Mucosa of stomach (tissue), 1 donor: ENCODE data around the gene IARS1.

Experiments used
- H3K27me3 ChIP-seq: one replicate; pipeline ENCODE4 v1.7.0; 2013; ENCODE audit warnings: mild to moderate bottlenecking, low read length; ENCODE audit not compliant: control insufficient read depth, insufficient read depth
- H3K36me3 ChIP-seq: one replicate; pipeline ENCODE4 v1.7.0; 2013; ENCODE audit warnings: low read length; ENCODE audit not compliant: control insufficient read depth, insufficient read depth
- H3K4me1 ChIP-seq: one replicate; pipeline ENCODE4 v1.7.0; 2013; ENCODE audit warnings: mild to moderate bottlenecking, low read length; ENCODE audit not compliant: control insufficient read depth, insufficient read depth
- H3K4me3 ChIP-seq: one replicate; pipeline ENCODE4 v1.7.0; 2013; ENCODE audit warnings: low read length
- H3K9ac ChIP-seq: one replicate; pipeline ENCODE4 v1.7.0; 2013; ENCODE audit warnings: mild to moderate bottlenecking, low read length, moderate library complexity
- H3K9me3 ChIP-seq: one replicate; pipeline ENCODE4 v1.7.0; 2013; ENCODE audit warnings: mild to moderate bottlenecking, low read length, moderate library complexity; ENCODE audit not compliant: control insufficient read depth
- donor health status: Pancreatic carcinoma.

IARS1 gene

DNA sequence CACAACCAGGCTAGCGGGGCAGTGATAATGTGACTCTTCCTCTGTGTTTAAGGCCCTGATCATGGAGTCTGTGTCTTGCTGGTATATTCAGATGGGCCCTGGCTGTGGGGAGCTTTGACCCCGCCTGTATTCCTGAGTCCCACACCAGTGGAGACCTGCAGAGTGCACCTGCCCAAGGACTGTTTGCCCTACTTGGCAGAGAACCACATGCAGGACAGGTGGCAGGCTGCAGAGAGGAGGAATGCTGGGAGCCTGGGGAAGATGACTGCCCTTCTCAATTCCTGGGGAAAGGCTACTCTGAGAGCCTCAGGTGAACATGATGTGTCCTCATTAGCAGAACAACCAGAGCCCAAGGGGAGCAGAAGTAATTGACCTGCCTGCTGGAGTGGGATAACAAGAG lies 36.2 kb downstream of the IARS1 start:
- Histone ChIP-seq H3K4me3 (no peak overlapping the region), H3K9me3 (no peaks in the 10 kb centered on the region), H3K4me1 (no peaks in the 10 kb centered on the region), H3K27me3 (no peaks in the 10 kb centered on the region), H3K9ac (no peak overlapping the region), H3K36me3 (peaks cover 28% of the 10 kb centered on the region)

DNA sequence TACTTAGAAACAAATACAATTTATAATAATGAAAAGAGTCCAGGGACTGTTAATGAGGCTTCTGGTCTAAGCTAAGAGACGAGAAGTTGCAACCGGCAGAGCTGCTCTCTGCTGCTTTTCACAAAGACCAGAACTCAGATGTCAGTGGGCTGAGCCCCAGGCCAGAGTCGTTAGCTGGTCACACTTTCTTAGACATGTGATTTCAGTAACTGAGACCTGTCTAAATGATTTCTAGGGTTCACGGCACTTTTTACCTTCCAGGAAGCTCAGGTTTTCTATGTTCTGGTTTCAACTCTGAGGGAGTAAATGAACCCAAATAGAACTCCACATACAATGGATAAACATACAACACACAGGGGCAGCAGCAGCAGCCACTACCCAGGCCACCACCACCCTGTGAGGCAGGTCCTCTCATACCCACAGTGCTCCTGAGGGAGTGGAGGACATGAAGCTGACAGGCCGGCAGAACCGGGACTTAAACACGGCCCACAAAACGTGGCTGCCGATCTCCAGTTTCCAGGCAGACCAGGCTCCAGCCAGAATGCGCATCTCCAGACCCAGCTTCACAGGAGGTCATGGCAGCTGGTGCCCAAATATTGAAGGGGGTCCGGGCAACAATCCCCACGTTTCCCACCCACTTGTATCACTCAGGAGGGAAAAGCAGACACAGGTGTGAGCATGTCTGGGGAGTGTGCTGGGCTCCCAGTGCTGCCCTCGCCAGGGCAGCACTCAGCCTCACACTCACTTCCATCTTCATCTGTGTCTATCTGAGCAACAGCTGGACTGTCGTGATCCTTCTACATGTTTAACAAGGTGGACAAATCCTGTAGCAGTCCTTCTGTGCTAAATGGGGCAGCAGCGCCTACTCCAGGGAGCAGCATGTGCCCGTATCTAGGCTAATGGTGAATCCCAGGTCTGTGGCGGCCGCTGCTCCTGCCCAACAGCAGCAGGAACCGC lies 38.8 kb downstream of the IARS1 start:
- H3K4me1 ChIP-seq: no peaks in the 10 kb centered on the region
- H3K36me3 ChIP-seq: peaks cover 41% of the 10 kb centered on the region
- H3K9me3 ChIP-seq: no peaks in the 10 kb centered on the region
- no peak overlapping the region for H3K4me3 ChIP-seq
- H3K27me3 ChIP-seq: no peaks in the 10 kb centered on the region
- H3K9ac ChIP-seq: no peak overlapping the region

DNA sequence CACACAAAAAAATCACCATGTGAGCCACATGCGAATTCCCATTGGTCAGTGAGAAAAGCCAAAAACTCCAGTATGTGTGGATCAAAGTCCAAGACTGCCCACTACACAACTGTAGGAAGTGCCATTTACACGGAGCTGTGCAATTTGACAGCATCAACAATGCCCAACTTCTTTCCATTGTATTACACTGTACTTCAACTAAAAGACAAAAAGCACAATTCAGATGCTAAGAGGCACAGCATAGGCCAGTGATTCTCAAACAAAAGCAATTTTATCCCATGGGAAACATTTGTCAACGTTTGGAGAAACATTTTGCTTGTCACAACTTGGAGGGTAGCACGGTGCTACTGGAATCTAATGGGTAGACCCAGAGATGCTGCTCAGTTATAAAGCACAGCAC lies 39.8 kb downstream of the IARS1 start:
- Histone ChIP-seq H3K27me3 (no peaks in the 10 kb centered on the region), H3K9me3 (no peaks in the 10 kb centered on the region), H3K9ac (no peak overlapping the region), H3K36me3 (peaks cover 35% of the 10 kb centered on the region), H3K4me1 (no peaks in the 10 kb centered on the region), H3K4me3 (no peak overlapping the region)

DNA sequence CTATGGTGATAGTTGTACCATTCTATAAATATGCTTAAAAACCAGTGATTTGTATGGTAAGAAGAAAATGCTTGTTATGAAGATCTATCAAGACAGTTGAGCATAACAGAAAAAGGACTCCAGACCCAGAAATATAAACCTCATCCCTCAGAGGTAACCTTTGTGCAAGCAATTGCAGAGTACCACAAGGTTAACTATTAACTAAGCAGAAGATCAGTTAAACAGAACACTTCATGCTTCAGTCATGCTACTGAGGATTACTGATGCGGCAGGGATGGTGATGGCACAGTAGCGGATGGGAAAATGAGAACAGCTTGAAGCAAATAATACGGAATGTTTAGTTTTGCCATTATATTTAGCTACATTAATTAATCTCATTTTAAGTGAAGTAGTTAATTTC lies 45.5 kb downstream of the IARS1 start:
- H3K36me3 ChIP-seq: peaks cover 13% of the 10 kb centered on the region

DNA sequence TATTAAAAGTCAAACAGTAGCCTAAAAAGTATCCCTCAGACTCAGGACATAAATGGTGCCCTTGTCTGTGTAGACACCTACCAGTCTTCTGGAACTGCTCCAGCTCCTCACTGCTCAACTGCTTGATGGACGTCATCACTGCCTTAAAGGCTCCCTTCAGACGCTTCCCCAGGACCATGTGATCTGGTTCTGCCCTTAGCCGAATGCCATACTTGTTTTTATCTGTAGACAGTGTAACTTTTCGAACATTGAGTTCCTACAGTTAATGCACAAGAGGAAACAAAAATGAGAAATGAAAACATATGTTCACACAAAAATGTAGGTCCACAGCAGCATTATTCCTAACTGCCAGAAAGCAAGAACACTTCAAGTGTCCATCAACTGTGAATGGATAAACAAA lies 46.2 kb downstream of the IARS1 start:
- H3K4me3 ChIP-seq: no peak overlapping the region
- H3K9me3 ChIP-seq: no peaks in the 10 kb centered on the region
- no peaks in the 10 kb centered on the region for H3K4me1 ChIP-seq
- H3K36me3 ChIP-seq: peaks cover 17% of the 10 kb centered on the region
- H3K9ac ChIP-seq: no peak overlapping the region
- H3K27me3 ChIP-seq: no peaks in the 10 kb centered on the region

More for the DNA sequence above, 45.5 kb downstream of the IARS1 start:
- Histone ChIP-seq H3K4me1 (no peaks in the 10 kb centered on the region), H3K9ac (no peak overlapping the region), H3K4me3 (no peak overlapping the region), H3K27me3 (no peaks in the 10 kb centered on the region), H3K9me3 (no peaks in the 10 kb centered on the region)

DNA sequence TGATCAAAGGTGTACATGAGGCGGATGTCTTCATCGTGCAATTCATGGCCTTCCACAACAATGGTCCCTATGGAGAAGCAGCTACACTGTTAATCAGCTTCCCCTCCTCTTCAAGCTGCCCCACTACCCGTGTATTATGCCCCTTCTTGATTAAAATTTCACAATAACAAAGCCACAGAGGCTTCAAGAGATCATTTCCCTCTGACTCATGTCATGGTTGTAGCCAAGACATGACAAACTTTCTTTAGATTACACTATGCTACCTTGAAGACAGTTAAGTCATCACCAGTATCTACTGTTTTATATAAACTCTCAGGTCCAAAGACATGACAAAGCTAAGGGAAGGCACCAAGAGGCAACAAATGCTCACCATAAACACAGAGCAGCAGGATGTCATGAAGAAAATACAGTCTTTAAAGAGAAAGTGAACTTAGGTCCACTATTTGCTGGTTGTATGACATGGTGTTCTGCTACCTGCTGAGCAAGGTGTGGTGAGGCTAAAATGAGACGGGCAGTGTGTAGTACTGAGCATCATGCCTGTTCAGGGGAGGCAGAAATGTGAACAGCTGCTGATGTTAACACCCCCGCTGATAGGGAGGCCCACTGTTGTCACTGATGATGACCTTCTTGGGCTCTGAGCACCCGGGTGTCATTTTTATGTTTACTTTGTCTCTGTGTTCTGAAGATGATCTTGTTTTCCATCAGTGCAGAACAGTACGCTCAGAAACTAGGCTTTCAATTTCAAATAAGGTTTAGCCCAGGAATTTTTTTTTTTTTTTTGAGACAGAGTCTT lies 48.3 kb downstream of the IARS1 start:
- no peak overlapping the region for H3K9ac ChIP-seq
- no peak overlapping the region for H3K4me3 ChIP-seq
- no peaks in the 10 kb centered on the region for H3K4me1 ChIP-seq
- H3K9me3 ChIP-seq: no peaks in the 10 kb centered on the region
- H3K27me3 ChIP-seq: no peaks in the 10 kb centered on the region
- peaks cover 6% of the 10 kb centered on the region for H3K36me3 ChIP-seq
